HG03064 (cell line): ENCODE measurements around the gene SHOC2.

Source experiments
- ATAC-seq: cut with Tn5 transposase; IDR thresholded peaks from one replicate; pipeline ENCODE4 v1.9.1; 2021; ENCODE audit warnings: low read depth; ENCODE audit not compliant: unreplicated experiment

The SHOC2 gene

GRCh38 chr10:110919349-110919931 lies at the start of gene SHOC2:
SHOC2 (plus strand) TSS chr10:110919604; CDS start chr10:110964359, 44,755 bp downstream.
- ATAC-seq, result no peak

- ATAC-seq, result no peak
These were observed 48.5 kb upstream of the SHOC2 start for GRCh38 chr10:110870823-110871297.

- ATAC-seq, result peak; percentile 70
These were observed 47.9 kb upstream of the SHOC2 start, which contains the start of gene PDCD4 for GRCh38 chr10:110871298-110872084. PDCD4 (plus strand) TSS chr10:110871928; CDS start chr10:110876028, 4,100 bp downstream.

GRCh38 chr10:110872145-110872983 lies 47.0 kb upstream of the SHOC2 start:
- ATAC-seq, result peak; percentile 50

- ATAC-seq, result no peak
These were observed 46.1 kb upstream of the SHOC2 start for GRCh38 chr10:110872984-110873923.

- no peak for ATAC-seq
These were observed 45.5 kb upstream of the SHOC2 start for GRCh38 chr10:110873951-110874350.

GRCh38 chr10:110876000-110876399 lies 43.4 kb upstream of the SHOC2 start:
- ATAC-seq, result no peak

GRCh38 chr10:110876788-110877187 lies 42.6 kb upstream of the SHOC2 start:
- ATAC-seq, result no peak

GRCh38 chr10:110880012-110880411 lies 39.4 kb upstream of the SHOC2 start:
- ATAC-seq, result no peak

- no peak for ATAC-seq
These were observed 38.2 kb upstream of the SHOC2 start for GRCh38 chr10:110881247-110881646.

GRCh38 chr10:110881905-110882304 lies 37.5 kb upstream of the SHOC2 start:
- no peak for ATAC-seq

- ATAC-seq, result no peak
These were observed 35.5 kb upstream of the SHOC2 start for GRCh38 chr10:110883924-110884323.

- no peak for ATAC-seq
These were observed 33.3 kb upstream of the SHOC2 start for GRCh38 chr10:110885932-110886674.

- ATAC-seq, result no peak
These were observed 31.8 kb upstream of the SHOC2 start for GRCh38 chr10:110887560-110887959.

- no peak for ATAC-seq
These were observed 26.7 kb upstream of the SHOC2 start for GRCh38 chr10:110892602-110893288.

- no peak for ATAC-seq
These were observed 25.7 kb upstream of the SHOC2 start for GRCh38 chr10:110893559-110894179.

- ATAC-seq, result no peak
These were observed 22.2 kb upstream of the SHOC2 start for GRCh38 chr10:110897184-110897583.

- ATAC-seq, result no peak
These were observed 21.0 kb upstream of the SHOC2 start for GRCh38 chr10:110898391-110898790.
